Stimulated activated CD8-positive, alpha-beta memory T cell treated with anti-CD3 and anti-CD28 coated beads, Interleukin-7, amount 100 ng/mL, for 1 hour (primary cell): Measurements from ENCODE around the gene MPZL2.

ENCODE experiments used
- DNase-seq, 2 donors: peaks; one replicate each; pipeline ENCODE4 v3.0.0-alpha.2; 2020; ENCODE audit warnings: low read depth in 2 of 2

The MPZL2 gene

GRCh38 chr11:118240999-118241763 is 22.9 kb downstream of the MPZL2 start:
- DNase-seq, result no peak

- no peak for DNase-seq
Measured at GRCh38 chr11:118239509-118240205, 24.4 kb downstream of the MPZL2 start.

- no peak for DNase-seq
Measured at GRCh38 chr11:118238929-118239328, 25.2 kb downstream of the MPZL2 start.

- no peak for DNase-seq
Measured at GRCh38 chr11:118238421-118238820, 25.7 kb downstream of the MPZL2 start.

GRCh38 chr11:118236170-118236569 is 27.9 kb downstream of the MPZL2 start:
- DNase-seq, result no peak

- no peak for DNase-seq
Measured at GRCh38 chr11:118234833-118235232, 29.3 kb downstream of the MPZL2 start.

- DNase-seq, result no peak
Measured at GRCh38 chr11:118233850-118234249, 30.2 kb downstream of the MPZL2 start.

- DNase-seq, result no peak
Measured at GRCh38 chr11:118233377-118233776, 30.7 kb downstream of the MPZL2 start.

GRCh38 chr11:118232659-118233058 is 31.4 kb downstream of the MPZL2 start:
- no peak for DNase-seq

GRCh38 chr11:118231461-118231860 is 32.6 kb downstream of the MPZL2 start:
- no peak for DNase-seq

- no peak for DNase-seq
Measured at GRCh38 chr11:118230088-118230487, 34.0 kb downstream of the MPZL2 start.

- no peak for DNase-seq
Measured at GRCh38 chr11:118229274-118229847, 34.7 kb downstream of the MPZL2 start.

GRCh38 chr11:118227865-118228785 is 36.0 kb downstream of the MPZL2 start:
- DNase-seq, result no peak

GRCh38 chr11:118226781-118227180 is 37.3 kb downstream of the MPZL2 start:
- no peak for DNase-seq

GRCh38 chr11:118226296-118226695 is 37.8 kb downstream of the MPZL2 start:
- no peak for DNase-seq

GRCh38 chr11:118224511-118225188 is 39.4 kb downstream of the MPZL2 start, which contains the start of gene JAML:
JAML (minus strand) TSS chr11:118225011; CDS start chr11:118214866, 10,145 bp downstream.
- DNase-seq, result no peak

- no peak for DNase-seq
Measured at GRCh38 chr11:118223992-118224391, 40.1 kb downstream of the MPZL2 start.

- no peak for DNase-seq
Measured at GRCh38 chr11:118223570-118223969, 40.5 kb downstream of the MPZL2 start.

GRCh38 chr11:118222437-118222836 is 41.7 kb downstream of the MPZL2 start:
- DNase-seq, result no peak

GRCh38 chr11:118221419-118221818 is 42.7 kb downstream of the MPZL2 start:
- no peak for DNase-seq

GRCh38 chr11:118219732-118220131 is 44.4 kb downstream of the MPZL2 start:
- DNase-seq, result no peak
